ENCODE results near the gene SGMS1. TPM values are rescaled to one million over a fixed set of nuclear protein-coding genes. Genes with fewer than 3 reads are reported as not detected.
A peak's percentile ranks its signal among the peaks of the same experiment; 100 is the strongest.

The SGMS1 gene
- polyA plus RNA-seq, 1 of the 3 experiments (the other 2 are of a cell fraction) = 6.3 TPM

DNA sequence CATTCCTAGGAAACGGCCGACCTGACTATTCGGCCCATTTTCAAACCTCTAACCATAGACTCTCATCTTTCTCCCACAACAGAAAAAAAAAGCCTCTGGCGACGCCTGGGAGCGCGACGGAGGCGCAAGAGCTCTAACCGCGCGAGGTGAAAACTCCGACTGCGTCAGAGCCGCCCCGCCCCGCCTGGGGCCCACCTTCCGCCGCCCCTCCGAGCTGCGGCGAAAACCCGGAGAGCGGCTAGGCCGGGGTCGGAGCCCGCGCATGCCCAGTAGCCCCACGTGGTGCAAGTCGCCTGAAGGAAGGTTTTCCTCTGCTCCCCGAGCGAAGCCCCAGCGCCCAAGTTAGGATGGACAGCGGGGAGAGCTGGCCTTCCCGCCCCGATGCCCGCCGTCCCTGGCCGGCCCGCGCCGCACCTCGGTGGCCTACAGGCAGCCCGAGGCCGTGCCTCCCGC is 683 bp upstream of the SGMS1 start (continued):
- 0 out of 2 replicates have a peak, but pooled peaks have one; percentile 9 for TF ChIP-seq TEAD4 (IDR thresholded peaks at IDR 0.05; ENCODE audit: borderline replicate concordance, insufficient read depth)
- no peak for TF ChIP-seq FOSL2 (IDR thresholded peaks at IDR 0.05; ENCODE audit: borderline replicate concordance, low read depth)
- TF ChIP-seq, protein P1, sequence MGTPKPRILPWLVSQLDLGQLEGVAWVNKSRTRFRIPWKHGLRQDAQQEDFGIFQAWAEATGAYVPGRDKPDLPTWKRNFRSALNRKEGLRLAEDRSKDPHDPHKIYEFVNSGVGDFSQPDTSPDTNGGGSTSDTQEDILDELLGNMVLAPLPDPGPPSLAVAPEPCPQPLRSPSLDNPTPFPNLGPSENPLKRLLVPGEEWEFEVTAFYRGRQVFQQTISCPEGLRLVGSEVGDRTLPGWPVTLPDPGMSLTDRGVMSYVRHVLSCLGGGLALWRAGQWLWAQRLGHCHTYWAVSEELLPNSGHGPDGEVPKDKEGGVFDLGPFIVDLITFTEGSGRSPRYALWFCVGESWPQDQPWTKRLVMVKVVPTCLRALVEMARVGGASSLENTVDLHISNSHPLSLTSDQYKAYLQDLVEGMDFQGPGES (IDR thresholded peaks at IDR 0.05; ENCODE audit: low read depth, low read length) = no peak
- TF ChIP-seq PBX3 (IDR thresholded peaks at IDR 0.05) = 0 out of 2 replicates have a peak, but pooled peaks have one; percentile 1
- TF ChIP-seq EZH2phosphoT487 (IDR thresholded peaks at IDR 0.05; ENCODE audit: borderline replicate concordance, low read depth) = no peak
- no peak for TF ChIP-seq RFX5 (IDR thresholded peaks at IDR 0.05; ENCODE audit: low read length)
- TF ChIP-seq GATA2 (CRISPR knock-in tag; IDR thresholded peaks at IDR 0.05) = no peak
- no peak; the same call in 1 of the 2 replicates for TF ChIP-seq FOXM1 (IDR thresholded peaks at IDR 0.05; ENCODE audit: low read depth)
- TF ChIP-seq GABPA (IDR thresholded peaks at IDR 0.05; ENCODE audit: low read depth) = 0 out of 2 replicates have a peak, but pooled peaks have one; percentile 3
- no peak for TF ChIP-seq NFIC (IDR thresholded peaks at IDR 0.05; ENCODE audit: borderline replicate concordance)
- TF ChIP-seq NRF1 (IDR thresholded peaks at IDR 0.05; ENCODE audit: low read depth, low read length) = peak; percentile 85
- TF ChIP-seq JUND (IDR thresholded peaks at IDR 0.05) = peak; percentile 78
- peak; percentile 30; the same call in 1 of the 2 replicates for TF ChIP-seq SMC3 (IDR thresholded peaks at IDR 0.05; ENCODE audit: low read depth, low read length)
- TF ChIP-seq USF1 (IDR thresholded peaks at IDR 0.05; ENCODE audit: borderline replicate concordance, low read depth) = no peak
- no peak for TF ChIP-seq EP300 (IDR thresholded peaks at IDR 0.05; ENCODE audit: borderline replicate concordance in 1 of 2, low read depth in 1 of 2, low read length in 1 of 2)
- TF ChIP-seq MAX (IDR thresholded peaks at IDR 0.05; ENCODE audit: low read depth) = peak; percentile 93
- peak; percentile 84 for TF ChIP-seq MXI1 (IDR thresholded peaks at IDR 0.05; ENCODE audit: low read depth, low read length)
- TF ChIP-seq, protein P2, sequence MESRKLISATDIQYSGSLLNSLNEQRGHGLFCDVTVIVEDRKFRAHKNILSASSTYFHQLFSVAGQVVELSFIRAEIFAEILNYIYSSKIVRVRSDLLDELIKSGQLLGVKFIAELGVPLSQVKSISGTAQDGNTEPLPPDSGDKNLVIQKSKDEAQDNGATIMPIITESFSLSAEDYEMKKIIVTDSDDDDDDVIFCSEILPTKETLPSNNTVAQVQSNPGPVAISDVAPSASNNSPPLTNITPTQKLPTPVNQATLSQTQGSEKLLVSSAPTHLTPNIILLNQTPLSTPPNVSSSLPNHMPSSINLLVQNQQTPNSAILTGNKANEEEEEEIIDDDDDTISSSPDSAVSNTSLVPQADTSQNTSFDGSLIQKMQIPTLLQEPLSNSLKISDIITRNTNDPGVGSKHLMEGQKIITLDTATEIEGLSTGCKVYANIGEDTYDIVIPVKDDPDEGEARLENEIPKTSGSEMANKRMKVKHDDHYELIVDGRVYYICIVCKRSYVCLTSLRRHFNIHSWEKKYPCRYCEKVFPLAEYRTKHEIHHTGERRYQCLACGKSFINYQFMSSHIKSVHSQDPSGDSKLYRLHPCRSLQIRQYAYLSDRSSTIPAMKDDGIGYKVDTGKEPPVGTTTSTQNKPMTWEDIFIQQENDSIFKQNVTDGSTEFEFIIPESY (IDR thresholded peaks at IDR 0.05; ENCODE audit: borderline replicate concordance, low read depth) = peak; percentile 74; the same call in 1 of the 2 replicates
